SU-DHL-6 (cell line): ENCODE data around the gene RBPMS2.

ENCODE experiments used
- EZH2phosphoT487 ChIP-seq: fragments of 200-600 bp; sonication (generic), shearing (Covaris generic); conservative IDR thresholded peaks from 2 replicates; pipeline ENCODE4 v1.6.1; 2018; ENCODE audit warnings: mild to moderate bottlenecking, antibody characterized with exemption, low read length, moderate library complexity, mixed read lengths
- TF ChIP-seq, protein P1 (sequence below): fragments of 200-600 bp; sonication (generic); IDR thresholded peaks from one replicate; pipeline ENCODE4 v1.5.1; 2017; ENCODE audit warnings: antibody characterized with exemption, mild to moderate bottlenecking, low read length, moderate library complexity; ENCODE audit not compliant: insufficient read depth, poor library complexity, severe bottlenecking

DNA sequence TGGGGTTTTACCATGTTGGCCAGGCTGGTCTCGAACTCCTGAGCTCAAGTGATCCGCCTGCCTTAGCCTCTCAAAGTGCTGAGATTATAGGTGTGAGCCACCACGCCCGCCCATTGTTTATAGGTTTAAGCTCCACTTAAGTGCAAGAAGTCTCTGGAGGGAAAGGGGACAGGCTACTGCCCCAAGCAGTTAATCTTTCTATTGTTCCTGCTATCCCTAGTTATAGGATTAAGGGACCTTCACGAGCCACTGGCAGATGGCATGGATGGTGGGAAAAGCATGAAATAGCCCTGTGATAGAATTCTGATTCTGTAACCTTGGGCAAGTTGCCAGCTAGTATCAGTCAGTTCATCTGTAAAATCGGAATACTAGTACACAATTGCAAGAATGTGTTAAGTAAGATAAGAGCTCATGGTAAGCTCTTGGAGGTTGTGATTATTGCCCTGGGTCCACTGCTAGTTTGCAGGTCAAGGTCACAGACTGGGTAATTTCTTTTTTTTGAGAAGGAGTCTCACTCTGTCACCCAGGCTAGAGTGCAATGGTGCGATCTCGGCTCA, 5.3 kb upstream of the RBPMS2 start:
- TF ChIP-seq, protein P1, sequence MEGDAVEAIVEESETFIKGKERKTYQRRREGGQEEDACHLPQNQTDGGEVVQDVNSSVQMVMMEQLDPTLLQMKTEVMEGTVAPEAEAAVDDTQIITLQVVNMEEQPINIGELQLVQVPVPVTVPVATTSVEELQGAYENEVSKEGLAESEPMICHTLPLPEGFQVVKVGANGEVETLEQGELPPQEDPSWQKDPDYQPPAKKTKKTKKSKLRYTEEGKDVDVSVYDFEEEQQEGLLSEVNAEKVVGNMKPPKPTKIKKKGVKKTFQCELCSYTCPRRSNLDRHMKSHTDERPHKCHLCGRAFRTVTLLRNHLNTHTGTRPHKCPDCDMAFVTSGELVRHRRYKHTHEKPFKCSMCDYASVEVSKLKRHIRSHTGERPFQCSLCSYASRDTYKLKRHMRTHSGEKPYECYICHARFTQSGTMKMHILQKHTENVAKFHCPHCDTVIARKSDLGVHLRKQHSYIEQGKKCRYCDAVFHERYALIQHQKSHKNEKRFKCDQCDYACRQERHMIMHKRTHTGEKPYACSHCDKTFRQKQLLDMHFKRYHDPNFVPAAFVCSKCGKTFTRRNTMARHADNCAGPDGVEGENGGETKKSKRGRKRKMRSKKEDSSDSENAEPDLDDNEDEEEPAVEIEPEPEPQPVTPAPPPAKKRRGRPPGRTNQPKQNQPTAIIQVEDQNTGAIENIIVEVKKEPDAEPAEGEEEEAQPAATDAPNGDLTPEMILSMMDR: no peak
- no peak for TF ChIP-seq EZH2phosphoT487
